Measurements from ENCODE around the gene CD36. TPM values are rescaled to one million over a fixed set of nuclear protein-coding genes. Genes with fewer than 3 reads are reported as not detected.
"Not testable (repeated sequence)": the region's sequence is repeated elsewhere in the genome, so short reads cannot be mapped to it uniquely, and the experiment has no call there.

Gene CD36
- total RNA-seq, 1 donor from 2014 or later = 1.7 TPM

DNA sequence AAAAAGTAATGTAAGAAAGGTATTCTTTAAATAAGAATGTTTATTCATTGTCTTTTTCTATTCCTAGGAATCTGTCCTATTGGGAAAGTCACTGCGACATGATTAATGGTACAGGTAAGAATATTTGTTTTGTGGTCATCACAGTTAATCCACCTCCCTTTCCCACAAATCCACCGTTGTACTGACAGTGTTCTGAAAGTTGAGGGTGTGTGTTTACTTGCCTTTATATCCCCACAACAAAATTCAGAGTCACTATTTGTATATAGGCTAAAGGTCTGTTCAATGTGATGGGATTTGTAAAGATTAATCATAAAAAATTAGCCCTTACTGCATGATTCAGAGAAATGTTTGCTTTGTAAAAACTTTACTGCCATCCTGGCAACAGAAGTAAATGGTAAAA lies 27.9 kb downstream of the CD36 start:
- FAIRE-seq (no peak), DNase-seq (ENCODE audit: low read depth) (no peak)
- H3K9me3 ChIP-seq (ENCODE audit: insufficient read depth, low read depth, low read length) = no peaks in the 10 kb centered on the region
- Mint-ChIP-seq H3K27me3 (ENCODE audit: low read depth, unreplicated experiment) (no peaks in the 10 kb centered on the region), H3K4me1 (ENCODE audit: low read depth, unreplicated experiment) (no peaks in the 10 kb centered on the region), H3K4me3 (ENCODE audit: unreplicated experiment) (no peak overlapping the region), H3K36me3 (ENCODE audit: low read depth, unreplicated experiment) (no peaks in the 10 kb centered on the region), H3K27ac (ENCODE audit: unreplicated experiment) (no peak overlapping the region), H3K9me3 (ENCODE audit: unreplicated experiment) (no peaks in the 10 kb centered on the region)
- no peaks in the 10 kb centered on the region for H3K36me3 ChIP-seq (ENCODE audit: insufficient read depth, low read length)
- H3K4me2 ChIP-seq (ENCODE audit: low read length) = no peak overlapping the region
- H4K20me1 ChIP-seq (ENCODE audit: insufficient read depth, low read length) = no peaks in the 10 kb centered on the region
- no peak overlapping the region for H2AFZ ChIP-seq (ENCODE audit: low read depth, low read length)
- H3K4me3 ChIP-seq (ENCODE audit: insufficient read depth, low read depth, low read length) = no peak overlapping the region
- H3K4me1 ChIP-seq (ENCODE audit: insufficient read depth, low read length) = no peaks in the 10 kb centered on the region
- no peak for TF ChIP-seq EZH2 (IDR thresholded peaks at IDR 0.05; ENCODE audit: insufficient read depth, low read length)
- TF ChIP-seq, protein P1, sequence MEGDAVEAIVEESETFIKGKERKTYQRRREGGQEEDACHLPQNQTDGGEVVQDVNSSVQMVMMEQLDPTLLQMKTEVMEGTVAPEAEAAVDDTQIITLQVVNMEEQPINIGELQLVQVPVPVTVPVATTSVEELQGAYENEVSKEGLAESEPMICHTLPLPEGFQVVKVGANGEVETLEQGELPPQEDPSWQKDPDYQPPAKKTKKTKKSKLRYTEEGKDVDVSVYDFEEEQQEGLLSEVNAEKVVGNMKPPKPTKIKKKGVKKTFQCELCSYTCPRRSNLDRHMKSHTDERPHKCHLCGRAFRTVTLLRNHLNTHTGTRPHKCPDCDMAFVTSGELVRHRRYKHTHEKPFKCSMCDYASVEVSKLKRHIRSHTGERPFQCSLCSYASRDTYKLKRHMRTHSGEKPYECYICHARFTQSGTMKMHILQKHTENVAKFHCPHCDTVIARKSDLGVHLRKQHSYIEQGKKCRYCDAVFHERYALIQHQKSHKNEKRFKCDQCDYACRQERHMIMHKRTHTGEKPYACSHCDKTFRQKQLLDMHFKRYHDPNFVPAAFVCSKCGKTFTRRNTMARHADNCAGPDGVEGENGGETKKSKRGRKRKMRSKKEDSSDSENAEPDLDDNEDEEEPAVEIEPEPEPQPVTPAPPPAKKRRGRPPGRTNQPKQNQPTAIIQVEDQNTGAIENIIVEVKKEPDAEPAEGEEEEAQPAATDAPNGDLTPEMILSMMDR (IDR thresholded peaks at IDR 0.05; ENCODE audit: insufficient read depth, low read depth, low read length) = no peak
- H3K27me3 ChIP-seq (ENCODE audit: insufficient read depth, low read length) = no peaks in the 10 kb centered on the region
- no peak overlapping the region for H3K9ac ChIP-seq (ENCODE audit: low read length)
- H3K27ac ChIP-seq (ENCODE audit: low read depth, low read length) = no peak overlapping the region
- H3K79me2 ChIP-seq (ENCODE audit: insufficient read depth, low read length) = no peaks in the 10 kb centered on the region

- H3K27me3 Mint-ChIP-seq (ENCODE audit: low read depth, unreplicated experiment); H3K9me3 ChIP-seq (ENCODE audit: insufficient read depth, low read depth, low read length); H3K9ac ChIP-seq (ENCODE audit: low read length); H3K27ac ChIP-seq (ENCODE audit: low read depth, low read length); H3K27me3 ChIP-seq (ENCODE audit: insufficient read depth, low read length); H3K36me3 Mint-ChIP-seq (ENCODE audit: low read depth, unreplicated experiment); H4K20me1 ChIP-seq (ENCODE audit: insufficient read depth, low read length); H3K4me3 Mint-ChIP-seq (ENCODE audit: unreplicated experiment); H3K4me2 ChIP-seq (ENCODE audit: low read length); DNase-seq (ENCODE audit: low read depth); H3K4me1 Mint-ChIP-seq (ENCODE audit: low read depth, unreplicated experiment); H3K9me3 Mint-ChIP-seq (ENCODE audit: unreplicated experiment); H3K4me1 ChIP-seq (ENCODE audit: insufficient read depth, low read length); FAIRE-seq; H3K4me3 ChIP-seq (ENCODE audit: insufficient read depth, low read depth, low read length); H3K36me3 ChIP-seq (ENCODE audit: insufficient read depth, low read length); H3K27ac Mint-ChIP-seq (ENCODE audit: unreplicated experiment); H3K79me2 ChIP-seq (ENCODE audit: insufficient read depth, low read length); H2AFZ ChIP-seq (ENCODE audit: low read depth, low read length): not testable (repeated sequence)
These were observed 30.9 kb downstream of the CD36 start for GRCh38 chr7:80669367-80669766.

DNA sequence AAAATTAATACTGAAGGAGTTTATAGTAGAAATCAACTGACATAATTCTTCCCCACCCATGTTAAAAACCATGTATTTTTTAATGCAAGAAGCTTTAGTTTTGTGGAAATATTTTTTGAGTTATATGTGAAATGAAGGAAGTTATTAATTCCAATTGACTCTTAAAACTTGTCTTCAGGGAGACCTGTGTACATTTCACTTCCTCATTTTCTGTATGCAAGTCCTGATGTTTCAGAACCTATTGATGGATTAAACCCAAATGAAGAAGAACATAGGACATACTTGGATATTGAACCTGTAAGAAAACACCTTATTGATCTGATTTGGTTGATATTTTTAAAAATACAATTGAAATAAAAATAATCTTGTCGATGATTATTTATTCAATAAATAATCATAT lies 33.3 kb downstream of the CD36 start:
- no peak for DNase-seq (ENCODE audit: low read depth)
- Histone ChIP-seq H3K36me3 (ENCODE audit: insufficient read depth, low read length) (no peaks in the 10 kb centered on the region), H3K4me3 (ENCODE audit: insufficient read depth, low read depth, low read length) (no peak overlapping the region), H3K27ac (ENCODE audit: low read depth, low read length) (no peak overlapping the region), H3K27me3 (ENCODE audit: insufficient read depth, low read length) (no peaks in the 10 kb centered on the region), H3K79me2 (ENCODE audit: insufficient read depth, low read length) (no peaks in the 10 kb centered on the region), H3K4me2 (ENCODE audit: low read length) (no peak overlapping the region), H3K9me3 (ENCODE audit: insufficient read depth, low read depth, low read length) (no peaks in the 10 kb centered on the region), H2AFZ (ENCODE audit: low read depth, low read length) (no peak overlapping the region), H4K20me1 (ENCODE audit: insufficient read depth, low read length) (no peaks in the 10 kb centered on the region), H3K4me1 (ENCODE audit: insufficient read depth, low read length) (no peaks in the 10 kb centered on the region), H3K9ac (ENCODE audit: low read length) (no peak overlapping the region)
- H3K27me3 Mint-ChIP-seq (ENCODE audit: low read depth, unreplicated experiment) = no peaks in the 10 kb centered on the region
- no peaks in the 10 kb centered on the region for H3K9me3 Mint-ChIP-seq (ENCODE audit: unreplicated experiment)
- no peaks in the 10 kb centered on the region for H3K36me3 Mint-ChIP-seq (ENCODE audit: low read depth, unreplicated experiment)
- no peak overlapping the region for H3K27ac Mint-ChIP-seq (ENCODE audit: unreplicated experiment)
- no peaks in the 10 kb centered on the region for H3K4me1 Mint-ChIP-seq (ENCODE audit: low read depth, unreplicated experiment)
- TF ChIP-seq EZH2 (IDR thresholded peaks at IDR 0.05; ENCODE audit: insufficient read depth, low read length) = no peak
- TF ChIP-seq, protein P1 (IDR thresholded peaks at IDR 0.05; ENCODE audit: insufficient read depth, low read depth, low read length) = no peak
- FAIRE-seq = no peak
- no peak overlapping the region for H3K4me3 Mint-ChIP-seq (ENCODE audit: unreplicated experiment)

Measured in astrocyte (in vitro differentiated cells and primary cell).